CD4-positive, CD25-positive, alpha-beta regulatory T cell (primary cell): ENCODE data around the gene TDRD9. TPM values are rescaled to one million over a fixed set of nuclear protein-coding genes. Genes with fewer than 3 reads are reported as not detected.

Experiments used
- ATAC-seq, 2 donors: fragments of 150-1000 bp; cut with Tn5 transposase; one replicate each; pipeline ENCODE4 v1.10.0; 2021; ENCODE audit warnings: low read depth in 2 of 2, moderate number of reproducible peaks in 2 of 2, moderate library complexity in 1 of 2
- DNase-seq, 3 donors: peaks; one replicate each; pipeline versions ENCODE4 v3.0.0 to v3.0.0-alpha.2; 2012 to 2022; ENCODE audit warnings: mixed read lengths in 1 of 3
- H3K27ac ChIP-seq: one replicate; pipeline ENCODE4 v1.7.0; 2013; ENCODE audit warnings: mild to moderate bottlenecking, low read length; ENCODE audit not compliant: insufficient read depth, poor library complexity, severe bottlenecking
- H3K27me3 ChIP-seq: one replicate; pipeline ENCODE4 v1.7.0; 2013; ENCODE audit warnings: low read length; ENCODE audit not compliant: control insufficient read depth, insufficient read depth
- H3K36me3 ChIP-seq: one replicate; pipeline ENCODE4 v1.7.0; 2013; ENCODE audit warnings: mild to moderate bottlenecking, low read length, moderate library complexity; ENCODE audit not compliant: control insufficient read depth, insufficient read depth
- H3K4me1 ChIP-seq: 2 replicates; pipeline ENCODE4 v1.7.0; 2013; ENCODE audit warnings: mild to moderate bottlenecking, low read length; ENCODE audit not compliant: insufficient read depth, control insufficient read depth, poor library complexity, severe bottlenecking
- H3K4me3 ChIP-seq: one replicate; pipeline ENCODE4 v1.7.0; 2013; ENCODE audit warnings: low read depth, mild to moderate bottlenecking, low read length, moderate library complexity
- H3K9me3 ChIP-seq, 2 experiments: 1 replicate in 1 of 2; 2 replicates in 1 of 2; pipeline ENCODE4 v1.7.0; 2013; ENCODE audit warnings: low read length in 2 of 2, mild to moderate bottlenecking in 1 of 2, moderate library complexity in 1 of 2; ENCODE audit not compliant: control insufficient read depth in 2 of 2
- H3K27ac Mint-ChIP-seq, 3 donors: one replicate each; pipeline ENCODE4 v1.8.0; 2020 to 2022; ENCODE audit warnings: mild to moderate bottlenecking in 3 of 3, mixed read lengths in 3 of 3, moderate library complexity in 2 of 3
- H3K27me3 Mint-ChIP-seq: one replicate; pipeline ENCODE4 v1.8.0; 2022; ENCODE audit warnings: mild to moderate bottlenecking, mixed read lengths
- H3K36me3 Mint-ChIP-seq: one replicate; pipeline ENCODE4 v1.8.0; 2020; ENCODE audit warnings: mixed read lengths
- H3K4me1 Mint-ChIP-seq, 4 donors: one replicate each; pipeline ENCODE4 v1.8.0; 2020 to 2022; ENCODE audit warnings: mixed read lengths in 4 of 4, mild to moderate bottlenecking in 1 of 4
- H3K4me3 Mint-ChIP-seq, 4 donors: one replicate each; pipeline ENCODE4 v1.8.0; 2020 to 2022; ENCODE audit warnings: mild to moderate bottlenecking in 4 of 4, mixed read lengths in 4 of 4, moderate library complexity in 3 of 4
- H3K9me3 Mint-ChIP-seq, 7 donors: one replicate each; pipeline ENCODE4 v1.8.0; 2020 to 2022; ENCODE audit warnings: mixed read lengths in 7 of 7, mild to moderate bottlenecking in 3 of 7, moderate library complexity in 2 of 7
- polyA plus RNA-seq, 4 donors: library from polyadenylated mRNA; unstranded; fragments of 300-500 nt; fragmentation: Illumina TruSeq; gene quantifications; one replicate each; pipeline ENCODE4 v1.2.3, GENCODE V29; 2021
- total RNA-seq: library from RNA; stranded (reverse); gene quantifications from one replicate; pipeline ENCODE4 v1.2.3, GENCODE V29; 2022

Gene TDRD9
- total and polyA plus RNA-seq, 5 donors from 2014 or later = 0.11 to 0.37 (median 0.14) TPM; not detected in 2

- H3K27me3 ChIP-seq = no peaks in the 10 kb centered on the region
These were observed 22.3 kb upstream of the TDRD9 start for GRCh38 chr14:103905842-103906456.

GRCh38 chr14:103908580-103908979 lies 19.7 kb upstream of the TDRD9 start:
- H3K9me3 ChIP-seq = no peaks in the 10 kb centered on the region
- H3K36me3 Mint-ChIP-seq = peaks cover 16% of the 10 kb centered on the region
- ATAC-seq = peak; percentile 63 to 87
- H3K27me3 Mint-ChIP-seq = no peaks in the 10 kb centered on the region
- H3K36me3 ChIP-seq = peaks cover 24% of the 10 kb centered on the region
- no peaks in the 10 kb centered on the region for H3K27me3 ChIP-seq
- H3K9me3 Mint-ChIP-seq = no peaks in the 10 kb centered on the region
- peaks cover 5 to 25% (median 11%) of the 10 kb centered on the region in 4 donors for H3K4me1 Mint-ChIP-seq
- no peak overlapping the region for H3K4me3 ChIP-seq
- H3K27ac ChIP-seq = peak overlapping the region; percentile 33
- H3K4me1 ChIP-seq = peaks cover 13% of the 10 kb centered on the region
- DNase-seq = peak in 2 of 3 donors; percentile 31 to 69
- H3K4me3 Mint-ChIP-seq = peak overlapping the region; percentile 36 to 66 (median 58)
- peak overlapping the region; percentile 63 to 88 (median 84) for H3K27ac Mint-ChIP-seq

More at GRCh38 chr14:103905842-103906456, 22.3 kb upstream of the TDRD9 start:
- H3K36me3 Mint-ChIP-seq = peaks cover 4% of the 10 kb centered on the region
- ATAC-seq = no peak
- H3K4me1 ChIP-seq = peaks cover 16% of the 10 kb centered on the region
- no peak overlapping the region for H3K4me3 Mint-ChIP-seq
- H3K27me3 Mint-ChIP-seq = no peaks in the 10 kb centered on the region
- no peaks in the 10 kb centered on the region for H3K9me3 Mint-ChIP-seq
- H3K36me3 ChIP-seq = peaks cover under 1% of the 10 kb centered on the region
- no peak overlapping the region for H3K4me3 ChIP-seq
- H3K27ac Mint-ChIP-seq = peak overlapping the region; percentile 26 to 69 (median 43)
- H3K27ac ChIP-seq = no peak overlapping the region
- peaks cover 5 to 27% (median 11%) of the 10 kb centered on the region in 4 donors for H3K4me1 Mint-ChIP-seq
- H3K9me3 ChIP-seq = no peaks in the 10 kb centered on the region
- DNase-seq = peak in 2 of 3 donors; percentile 13 to 30

GRCh38 chr14:103909531-103910261 lies 18.6 kb upstream of the TDRD9 start:
- H3K4me3 Mint-ChIP-seq = peak overlapping the region in 3 of 4 donors; percentile 22 to 82 (median 63)
- H3K27me3 Mint-ChIP-seq = no peaks in the 10 kb centered on the region
- H3K4me1 Mint-ChIP-seq = peaks cover 5 to 28% (median 12%) of the 10 kb centered on the region in 4 donors
- H3K9me3 Mint-ChIP-seq = no peaks in the 10 kb centered on the region
- peaks cover 22% of the 10 kb centered on the region for H3K36me3 Mint-ChIP-seq
- DNase-seq (no peak), ATAC-seq (no peak)
- Histone ChIP-seq H3K27me3 (no peaks in the 10 kb centered on the region), H3K9me3 (no peaks in the 10 kb centered on the region), H3K4me3 (peak overlapping the region; percentile 51), H3K36me3 (peaks cover 34% of the 10 kb centered on the region), H3K4me1 (peaks cover 13% of the 10 kb centered on the region), H3K27ac (no peak overlapping the region)
- peak overlapping the region; percentile 4 to 90 (median 88) for H3K27ac Mint-ChIP-seq

- peak overlapping the region; percentile 11 to 82 (median 42) for H3K4me3 Mint-ChIP-seq
- H3K9me3 Mint-ChIP-seq = no peaks in the 10 kb centered on the region
- no peaks in the 10 kb centered on the region for H3K27me3 Mint-ChIP-seq
- Histone ChIP-seq H3K9me3 (no peaks in the 10 kb centered on the region), H3K4me3 (peak overlapping the region; percentile 51), H3K36me3 (peaks cover 37% of the 10 kb centered on the region), H3K27ac (no peak overlapping the region), H3K4me1 (peaks cover 13% of the 10 kb centered on the region), H3K27me3 (no peaks in the 10 kb centered on the region)
- peaks cover 25% of the 10 kb centered on the region for H3K36me3 Mint-ChIP-seq
- DNase-seq (peak; percentile 59 to 75 (median 69)), ATAC-seq (peak; percentile 69 to 70)
- peaks cover 5 to 30% (median 12%) of the 10 kb centered on the region in 4 donors for H3K4me1 Mint-ChIP-seq
- peak overlapping the region; percentile 4 to 90 (median 88) for H3K27ac Mint-ChIP-seq
These were observed 17.9 kb upstream of the TDRD9 start for GRCh38 chr14:103910262-103910935.

GRCh38 chr14:103910984-103911383 lies 17.3 kb upstream of the TDRD9 start:
- Mint-ChIP-seq H3K27ac (no peak overlapping the region), H3K4me1 (peaks cover 5 to 33% (median 16%) of the 10 kb centered on the region in 4 donors), H3K4me3 (no peak overlapping the region), H3K36me3 (peaks cover 29% of the 10 kb centered on the region), H3K27me3 (no peaks in the 10 kb centered on the region), H3K9me3 (no peaks in the 10 kb centered on the region)
- Histone ChIP-seq H3K4me1 (peaks cover 13% of the 10 kb centered on the region), H3K27me3 (no peaks in the 10 kb centered on the region), H3K27ac (no peak overlapping the region), H3K9me3 (no peaks in the 10 kb centered on the region), H3K36me3 (peaks cover 37% of the 10 kb centered on the region), H3K4me3 (no peak overlapping the region)
- DNase-seq = no peak
- no peak for ATAC-seq

GRCh38 chr14:103915616-103916015 lies 12.6 kb upstream of the TDRD9 start:
- no peak for ATAC-seq
- Histone ChIP-seq H3K27ac (no peak overlapping the region), H3K36me3 (peaks cover 49% of the 10 kb centered on the region), H3K4me1 (peaks cover 7% of the 10 kb centered on the region), H3K9me3 (no peaks in the 10 kb centered on the region), H3K27me3 (no peaks in the 10 kb centered on the region), H3K4me3 (no peak overlapping the region)
- H3K4me1 Mint-ChIP-seq = peaks cover 0 to 39% (median 18%) of the 10 kb centered on the region in 4 donors
- H3K9me3 Mint-ChIP-seq = no peaks in the 10 kb centered on the region
- peaks cover 25% of the 10 kb centered on the region for H3K36me3 Mint-ChIP-seq
- no peak overlapping the region for H3K4me3 Mint-ChIP-seq
- DNase-seq = no peak
- no peaks in the 10 kb centered on the region for H3K27me3 Mint-ChIP-seq
- peak overlapping the region in 1 of 3 donors; percentile 81 for H3K27ac Mint-ChIP-seq

GRCh38 chr14:103916636-103917262 lies 11.5 kb upstream of the TDRD9 start:
- Mint-ChIP-seq H3K9me3 (no peaks in the 10 kb centered on the region), H3K27ac (no peak overlapping the region), H3K36me3 (peaks cover 25% of the 10 kb centered on the region), H3K4me3 (peak overlapping the region in 1 of 4 donors; percentile 38), H3K4me1 (peaks cover 0 to 44% (median 21%) of the 10 kb centered on the region in 4 donors), H3K27me3 (no peaks in the 10 kb centered on the region)
- Histone ChIP-seq H3K4me1 (peaks cover 15% of the 10 kb centered on the region), H3K4me3 (no peak overlapping the region), H3K27ac (no peak overlapping the region), H3K36me3 (peaks cover 41% of the 10 kb centered on the region), H3K9me3 (no peaks in the 10 kb centered on the region), H3K27me3 (no peaks in the 10 kb centered on the region)
- DNase-seq (no peak), ATAC-seq (no peak)
